HUDEP-2 (cell line): ENCODE results near the gene HSD3B2.
A peak's percentile ranks its signal among the peaks of the same experiment; 100 is the strongest.

Experiments used
- DNase-seq, 76 experiments: peaks; one replicate each; lab custom pipeline; 2025; ENCODE audit not compliant: unreplicated experiment in 76 of 76; lab: John Stamatoyannopoulos, UW

The HSD3B2 gene

DNA sequence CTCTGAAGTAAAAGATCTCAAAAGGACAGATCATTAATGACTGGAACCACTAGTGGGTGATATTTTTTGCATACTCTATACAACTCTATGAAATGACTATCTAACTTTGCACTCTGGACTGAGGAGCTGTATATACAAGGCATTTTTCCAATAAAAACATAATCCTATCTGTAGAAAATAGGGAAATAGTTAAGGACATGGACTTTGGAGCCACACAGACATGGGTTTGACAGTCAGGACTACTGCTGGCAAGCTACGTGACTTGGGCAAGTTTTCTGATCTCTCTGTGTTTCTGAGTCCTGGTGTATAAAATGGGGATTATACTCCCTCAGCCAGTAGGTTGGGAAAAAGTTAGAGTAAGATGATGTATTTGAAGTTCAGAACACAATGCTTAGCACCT, 20.9 kb upstream of the HSD3B2 start:
- no peak for DNase-seq

DNA sequence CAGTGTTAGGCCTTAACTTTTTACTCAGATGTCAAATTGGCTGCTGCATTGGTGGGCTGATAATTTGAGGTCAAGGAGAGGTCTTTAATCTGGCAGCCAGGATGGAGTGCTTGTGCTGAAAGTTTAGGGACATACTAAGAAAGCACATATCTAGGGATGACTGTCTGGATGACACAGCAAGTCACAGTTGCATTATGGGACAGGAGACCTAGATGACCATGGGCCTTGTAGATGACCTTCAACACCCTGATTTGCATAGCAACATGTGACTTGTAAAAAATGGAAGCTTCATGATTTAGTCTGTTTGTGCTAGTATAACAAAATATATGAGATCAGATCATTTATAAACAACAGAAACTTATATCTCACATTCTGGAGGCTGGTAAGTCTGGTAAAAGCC, 18.0 kb upstream of the HSD3B2 start:
- no peak for DNase-seq

GRCh38 chr1:119397986-119398385, 17.0 kb upstream of the HSD3B2 start:
- DNase-seq, result no peak

GRCh38 chr1:119404736-119405135, 10.2 kb upstream of the HSD3B2 start:
- DNase-seq, result no peak

DNA sequence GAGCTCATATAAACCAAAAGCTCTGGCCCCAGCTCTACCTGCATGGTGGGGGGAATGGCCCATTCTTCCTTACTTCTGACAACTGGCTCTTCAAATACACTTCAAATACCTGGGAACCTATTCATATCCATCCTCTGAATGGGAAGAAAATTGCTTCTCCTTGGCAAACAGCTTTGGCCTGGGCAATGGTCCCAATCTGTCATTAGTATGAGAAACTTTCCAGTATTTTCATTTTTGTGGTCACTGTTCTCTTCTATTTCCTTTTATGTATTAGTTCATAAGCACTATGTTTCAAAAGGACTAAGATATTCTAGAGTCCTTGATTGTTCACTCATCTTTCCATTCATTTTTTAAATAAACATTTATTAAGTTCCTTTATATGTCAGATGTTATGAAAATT, 5.2 kb upstream of the HSD3B2 start:
- no peak for DNase-seq

- no peak for DNase-seq
These were observed 4.0 kb upstream of the HSD3B2 start for GRCh38 chr1:119410961-119411360.

- no peak for DNase-seq
These were observed 1.2 kb downstream of the HSD3B2 start for GRCh38 chr1:119416006-119416640.

- DNase-seq, result no peak
These were observed 4.2 kb downstream of the HSD3B2 start for GRCh38 chr1:119419109-119419508.

- no peak for DNase-seq
These were observed 5.7 kb downstream of the HSD3B2 start for GRCh38 chr1:119420638-119421037.

DNA sequence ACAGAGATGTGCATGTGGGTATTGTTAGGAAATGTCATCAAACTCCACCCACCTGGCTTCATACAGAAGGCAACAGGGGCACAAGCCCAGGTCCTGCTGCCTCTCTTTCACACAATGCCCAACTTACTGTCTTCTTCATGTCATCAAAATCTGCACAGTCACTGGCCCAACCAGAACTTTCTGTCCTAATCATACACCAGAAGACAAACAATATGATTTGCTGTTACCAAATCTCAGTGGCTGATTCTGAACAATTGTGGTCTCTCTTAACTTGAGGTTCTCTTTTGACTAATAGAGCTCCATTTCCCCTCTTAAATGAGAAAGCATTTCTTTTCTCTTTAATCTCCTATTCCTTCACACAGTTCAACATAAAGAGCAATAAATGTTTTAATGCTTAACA, 7.7 kb downstream of the HSD3B2 start:
- DNase-seq, result no peak

DNA sequence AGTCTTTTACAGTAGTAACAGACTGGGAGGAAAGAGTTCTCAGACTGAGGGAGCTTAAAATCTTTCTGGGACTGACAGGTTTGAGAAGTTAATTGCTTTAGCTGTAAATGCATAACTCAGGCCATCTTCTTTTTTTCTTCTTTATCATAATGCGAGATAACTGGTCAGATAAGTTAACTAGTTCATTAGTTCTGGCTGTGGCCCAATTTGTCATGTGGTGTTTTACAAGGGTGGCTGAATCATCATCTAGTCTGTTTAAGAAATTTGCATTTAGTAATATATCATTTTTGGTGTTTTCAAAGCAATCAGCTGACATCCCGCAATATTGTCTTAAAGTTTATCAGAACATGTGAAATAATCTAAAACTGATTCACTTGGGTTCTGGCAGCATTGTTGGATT, 14.0 kb downstream of the HSD3B2 start:
- no peak for DNase-seq

- DNase-seq, result no peak
These were observed 14.7 kb downstream of the HSD3B2 start for GRCh38 chr1:119429687-119430086.

DNA sequence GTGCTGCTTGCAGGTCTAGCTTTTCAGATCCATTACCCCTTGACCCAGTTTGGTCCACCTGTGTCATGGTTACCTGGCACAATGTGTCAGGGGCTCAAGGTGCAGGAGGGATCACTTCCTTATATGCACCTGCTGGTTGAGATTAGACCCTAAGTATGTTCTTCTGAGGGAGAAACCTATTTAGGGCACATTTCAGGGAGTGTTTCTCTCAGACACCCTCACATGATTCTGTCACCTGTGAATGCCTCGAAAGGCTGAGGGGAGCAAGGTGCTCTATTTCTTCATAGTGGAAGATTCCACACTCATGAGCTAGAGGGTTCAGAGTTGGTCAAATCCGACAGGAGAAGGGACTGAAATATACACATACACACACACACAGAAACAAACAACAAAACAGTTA, 15.5 kb downstream of the HSD3B2 start:
- DNase-seq, result no peak

- DNase-seq, result peak in 1 of 76 experiments; percentile 20
These were observed 16.9 kb downstream of the HSD3B2 start for GRCh38 chr1:119431836-119432235.

GRCh38 chr1:119435052-119435451, 20.1 kb downstream of the HSD3B2 start:
- no peak for DNase-seq

GRCh38 chr1:119438761-119439160, 23.8 kb downstream of the HSD3B2 start:
- no peak for DNase-seq

DNA sequence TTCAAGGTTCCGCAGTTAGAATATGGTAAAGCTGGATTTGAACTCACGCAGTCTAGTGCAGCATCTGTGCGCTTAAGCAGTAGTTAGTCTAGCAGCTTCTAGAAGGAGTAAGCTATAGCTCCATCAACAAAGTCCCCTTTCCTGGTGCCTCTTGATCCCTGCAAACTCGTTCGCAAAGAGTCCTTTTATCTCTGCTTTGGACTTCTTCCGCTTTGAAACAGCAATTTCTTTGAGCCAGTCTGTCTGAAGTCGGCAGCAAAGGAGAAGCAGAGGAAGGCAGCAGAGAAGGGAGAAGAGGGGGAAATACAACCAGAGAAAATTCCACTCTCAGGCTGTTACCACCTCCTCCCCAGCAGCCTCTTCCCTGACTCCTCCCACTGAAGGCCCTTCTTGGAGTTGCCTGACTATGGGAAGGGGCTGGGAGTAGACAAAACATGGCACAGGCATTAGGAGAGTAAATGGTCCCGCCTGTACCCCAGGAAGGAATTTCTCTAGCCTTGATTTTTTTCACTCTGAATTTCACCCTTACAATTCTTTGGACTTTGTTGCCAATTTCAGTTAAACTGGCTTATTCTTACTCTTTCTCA, 25.9 kb downstream of the HSD3B2 start:
- no peak for DNase-seq

DNA sequence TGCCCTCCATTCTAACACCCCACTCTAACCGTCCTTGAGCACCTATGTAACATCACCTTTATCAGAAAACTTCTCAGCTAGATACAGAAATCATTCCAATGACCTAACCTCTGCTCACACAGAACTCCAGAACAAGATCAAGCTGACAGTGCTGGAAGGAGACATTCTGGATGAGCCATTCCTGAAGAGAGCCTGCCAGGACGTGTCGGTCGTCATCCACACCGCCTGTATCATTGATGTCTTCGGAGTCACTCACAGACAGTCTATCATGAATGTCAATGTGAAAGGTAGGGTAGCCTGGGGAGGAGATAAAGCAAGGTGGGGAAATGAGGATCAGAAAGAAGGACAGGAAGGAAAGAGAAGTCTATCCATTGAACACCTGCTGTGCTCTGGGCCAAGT, 27.8 kb downstream of the HSD3B2 start:
- DNase-seq, result no peak

DNA sequence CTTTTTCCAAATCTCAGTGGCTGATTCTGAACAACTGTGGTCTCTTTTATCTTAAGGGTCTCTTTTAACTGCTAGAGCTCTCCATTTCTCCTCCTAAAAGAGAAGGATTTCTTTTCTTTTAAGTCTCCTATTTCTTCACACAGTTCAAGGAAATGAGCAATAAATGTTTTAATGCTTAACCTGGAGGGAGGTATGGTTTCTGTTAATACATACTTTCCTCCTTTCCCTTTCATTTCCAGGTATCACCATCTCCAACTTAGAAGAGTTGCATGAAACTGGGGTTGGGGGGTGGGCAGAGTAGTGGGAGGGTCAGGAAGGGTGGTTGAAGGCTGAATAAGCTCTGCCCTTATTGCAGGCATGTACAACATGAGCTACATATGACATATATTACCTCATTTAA, 31.4 kb downstream of the HSD3B2 start:
- DNase-seq, result no peak

DNA sequence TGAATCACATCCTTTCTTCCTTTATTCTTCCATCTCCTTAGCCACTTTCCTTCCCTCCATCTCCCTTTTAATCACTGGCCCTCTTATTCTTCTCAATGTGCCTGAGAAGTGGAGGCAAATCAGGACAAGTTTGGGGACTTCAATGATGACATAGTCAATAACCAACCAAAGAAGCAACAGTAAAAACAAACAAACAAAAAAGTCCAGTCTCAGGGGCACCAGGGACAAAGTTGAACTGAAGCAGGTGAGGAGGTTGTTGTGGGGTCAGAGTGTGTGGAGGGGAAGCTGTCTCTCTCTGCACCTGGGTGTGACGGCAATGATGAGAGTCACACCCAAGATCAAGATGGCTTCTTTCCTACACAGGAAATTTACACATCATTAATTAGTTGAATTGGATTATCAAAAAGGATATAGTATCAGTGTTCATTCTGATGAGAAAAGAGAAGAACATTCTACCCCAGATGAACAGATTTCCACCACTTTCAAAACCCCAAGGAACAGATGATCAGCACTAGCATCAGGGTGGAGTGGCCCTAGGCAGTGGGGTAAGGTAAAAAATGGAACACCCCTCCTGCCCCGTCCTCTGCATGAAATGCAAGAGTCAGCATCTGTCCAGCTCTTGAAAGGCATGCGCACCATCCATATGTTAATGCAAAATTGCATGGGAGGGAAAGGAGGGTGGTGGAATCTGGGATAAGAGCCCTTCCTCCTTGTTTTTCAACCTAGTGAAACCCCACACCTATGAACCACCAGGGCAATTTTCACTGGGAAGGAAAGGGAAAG, 32.6 kb downstream of the HSD3B2 start:
- no peak for DNase-seq

GRCh38 chr1:119448127-119448511, 33.2 kb downstream of the HSD3B2 start:
- DNase-seq, result no peak

DNA sequence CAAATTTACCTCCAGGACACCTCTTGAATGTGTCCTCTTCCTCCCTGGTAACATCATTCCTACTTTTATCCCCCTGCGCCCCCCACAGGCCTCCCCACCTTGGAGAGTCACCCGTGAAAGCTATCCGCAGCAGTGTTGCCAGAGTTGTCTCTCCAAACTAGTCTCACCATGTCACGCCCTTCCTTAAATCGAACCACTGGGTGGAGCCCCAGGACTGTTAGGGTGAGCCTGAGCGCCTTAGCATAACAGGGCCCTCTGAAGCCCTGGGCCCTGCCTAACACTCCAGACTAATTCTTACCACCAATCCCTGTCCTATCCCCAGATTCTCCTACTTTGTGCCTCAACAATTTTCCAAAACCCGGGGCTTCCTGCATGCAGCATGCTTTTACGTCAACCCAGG, 35.0 kb downstream of the HSD3B2 start:
- DNase-seq, result peak in 4 of 76 experiments; percentile 5 to 30 (median 8)
